ENCODE measurements around the gene SAV1. TPM values are rescaled to one million over a fixed set of nuclear protein-coding genes. Genes with fewer than 3 reads are reported as not detected.

The SAV1 gene
- total RNA-seq, 2 donors from 2014 or later: 25.4 to 29.7 TPM

GRCh38 chr14:50605766-50606165 lies 62.3 kb downstream of the SAV1 start:
- no peaks in the 10 kb centered on the region for H3K36me3 ChIP-seq
- TF ChIP-seq CTCF (IDR thresholded peaks at IDR 0.05): no peak
- DNase-seq (ENCODE audit: low spot score): no peak
- no peaks in the 10 kb centered on the region for H3K27me3 ChIP-seq
- no peak overlapping the region for H3K4me3 ChIP-seq
- H3K4me1 ChIP-seq: no peaks in the 10 kb centered on the region
- no peaks in the 10 kb centered on the region for H3K9me3 ChIP-seq
- H3K27ac ChIP-seq: no peak overlapping the region

- no peak for TF ChIP-seq CTCF (IDR thresholded peaks at IDR 0.05)
- H3K27ac ChIP-seq: no peak overlapping the region
- H3K9me3 ChIP-seq: no peaks in the 10 kb centered on the region
- no peaks in the 10 kb centered on the region for H3K4me1 ChIP-seq
- no peaks in the 10 kb centered on the region for H3K36me3 ChIP-seq
- DNase-seq (ENCODE audit: low spot score): no peak
- no peaks in the 10 kb centered on the region for H3K27me3 ChIP-seq
- H3K4me3 ChIP-seq: no peak overlapping the region
Observed at GRCh38 chr14:50603565-50603964, 64.5 kb downstream of the SAV1 start.

- no peak overlapping the region for H3K27ac ChIP-seq
- no peak for TF ChIP-seq CTCF (IDR thresholded peaks at IDR 0.05)
- no peaks in the 10 kb centered on the region for H3K4me1 ChIP-seq
- H3K4me3 ChIP-seq: no peak overlapping the region
- DNase-seq (ENCODE audit: low spot score): no peak
- H3K27me3 ChIP-seq: no peaks in the 10 kb centered on the region
- no peaks in the 10 kb centered on the region for H3K9me3 ChIP-seq
- no peaks in the 10 kb centered on the region for H3K36me3 ChIP-seq
Observed at GRCh38 chr14:50602035-50602434, 66.1 kb downstream of the SAV1 start.

- Histone ChIP-seq H3K27ac (no peak overlapping the region), H3K36me3 (no peaks in the 10 kb centered on the region)
- TF ChIP-seq CTCF (IDR thresholded peaks at IDR 0.05): no peak
Observed at GRCh38 chr14:50601394-50601793, 66.7 kb downstream of the SAV1 start.

GRCh38 chr14:50600849-50601248 lies 67.3 kb downstream of the SAV1 start:
- Histone ChIP-seq H3K27ac (no peak overlapping the region), H3K4me1 (no peaks in the 10 kb centered on the region), H3K36me3 (no peaks in the 10 kb centered on the region), H3K4me3 (no peak overlapping the region), H3K9me3 (no peaks in the 10 kb centered on the region), H3K27me3 (no peaks in the 10 kb centered on the region)
- no peak for DNase-seq (ENCODE audit: low spot score)
- no peak for TF ChIP-seq CTCF (IDR thresholded peaks at IDR 0.05)

More at GRCh38 chr14:50601394-50601793, 66.7 kb downstream of the SAV1 start:
- no peak for DNase-seq (ENCODE audit: low spot score)
- no peaks in the 10 kb centered on the region for H3K4me1 ChIP-seq
- H3K9me3 ChIP-seq: no peaks in the 10 kb centered on the region
- H3K27me3 ChIP-seq: no peaks in the 10 kb centered on the region
- H3K4me3 ChIP-seq: no peak overlapping the region

GRCh38 chr14:50599700-50600444 lies 68.2 kb downstream of the SAV1 start:
- Histone ChIP-seq H3K9me3 (no peaks in the 10 kb centered on the region), H3K4me1 (no peaks in the 10 kb centered on the region), H3K27ac (no peak overlapping the region), H3K36me3 (no peaks in the 10 kb centered on the region), H3K4me3 (no peak overlapping the region), H3K27me3 (no peaks in the 10 kb centered on the region)
- peak; percentile 23 to 70 for TF ChIP-seq CTCF (IDR thresholded peaks at IDR 0.05)
- no peak for DNase-seq (ENCODE audit: low spot score)
